HepG2 (cell line): ENCODE measurements around the gene MOV10L1. TPM values are rescaled to one million over a fixed set of nuclear protein-coding genes. Genes with fewer than 3 reads are reported as not detected.
A peak's percentile ranks its signal among the peaks of the same experiment; 100 is the strongest.

ENCODE experiments used
- CBFB ChIP-seq: sonication (generic); formaldehyde crosslinking; IDR thresholded peaks from 2 replicates; pipeline ENCODE4 v1.4.0; 2020; ENCODE audit warnings: missing genetic modification reagents
- CCAR2 ChIP-seq: fragments of 200-400 bp; formaldehyde crosslinking; optimal IDR thresholded peaks from 2 replicates; pipeline ENCODE3; 2018; ENCODE audit warnings: low read depth, mild to moderate bottlenecking, low read length, moderate library complexity
- GATAD1 ChIP-seq: IDR thresholded peaks from 2 replicates; pipeline ENCODE4 v1.6.1; 2016; ENCODE audit warnings: missing genetic modification reagents, missing compliant biosample characterization
- HOXA9 ChIP-seq: sonication (generic); formaldehyde crosslinking; IDR thresholded peaks from 2 replicates; pipeline ENCODE4 v1.8.1; 2022; ENCODE audit warnings: missing genetic modification reagents, mild to moderate bottlenecking, moderate library complexity, borderline replicate concordance
- MAFF ChIP-seq: IDR thresholded peaks from 2 replicates; pipeline ENCODE4 v1.6.1; 2011; ENCODE audit warnings: low read depth, low read length, improper control_type of control experiment
- PHF21A ChIP-seq: sonication (generic); formaldehyde crosslinking; IDR thresholded peaks from 2 replicates; pipeline ENCODE4 v1.5.0; 2020; ENCODE audit warnings: mild to moderate bottlenecking, missing genetic modification reagents
- POLR2A ChIP-seq, 2 experiments: IDR thresholded peaks; 2 replicates each; pipeline ENCODE4 v1.6.1; 2011; ENCODE audit warnings: low read depth in 2 of 2, low read length in 2 of 2, mild to moderate bottlenecking in 1 of 2, moderate library complexity in 1 of 2; ENCODE audit not compliant: insufficient read depth in 1 of 2
- PPARG ChIP-seq: conservative IDR thresholded peaks from 2 replicates; pipeline ENCODE4 v1.6.1; 2016; ENCODE audit warnings: missing biosample characterization, missing genetic modification reagents
- RNF2 ChIP-seq: fragments of 450-650 bp; conservative IDR thresholded peaks from 2 replicates; pipeline ENCODE4 v1.6.1; 2016; ENCODE audit warnings: low read depth
- SAP130 ChIP-seq: IDR thresholded peaks from 2 replicates; pipeline ENCODE4 v1.6.1; 2016; ENCODE audit warnings: low read depth
- SMARCC2 ChIP-seq: fragments of 450-650 bp; IDR thresholded peaks from 2 replicates; pipeline ENCODE4 v1.6.1; 2017; ENCODE audit warnings: antibody characterized with exemption, mild to moderate bottlenecking
- TBX3 ChIP-seq: fragments of 450-650 bp; IDR thresholded peaks from 2 replicates; pipeline ENCODE4 v1.6.1; 2017; ENCODE audit warnings: antibody characterized with exemption, mild to moderate bottlenecking, inconsistent platforms, borderline replicate concordance
- U2AF2 ChIP-seq: fragments of 200-400 bp; formaldehyde crosslinking; IDR thresholded peaks from 2 replicates; pipeline ENCODE4 v1.6.1; 2017; ENCODE audit warnings: low read depth, mild to moderate bottlenecking, low read length
- ZKSCAN8 ChIP-seq: IDR thresholded peaks from 2 replicates; pipeline ENCODE4 v1.6.1; 2016; ENCODE audit warnings: borderline replicate concordance, missing genetic modification reagents, missing compliant biosample characterization
- ZNF101 ChIP-seq: sonication (generic); formaldehyde crosslinking; IDR thresholded peaks from 2 replicates; pipeline ENCODE4 v1.4.0; 2020; ENCODE audit warnings: mild to moderate bottlenecking, low read depth, missing genetic modification reagents, borderline replicate concordance
- ZNF20 ChIP-seq: sonication (generic); formaldehyde crosslinking; IDR thresholded peaks from 2 replicates; pipeline ENCODE4 v1.4.0; 2020; ENCODE audit warnings: mild to moderate bottlenecking, moderate library complexity, missing genetic modification reagents
- ZNF484 ChIP-seq: sonication (generic); formaldehyde crosslinking; IDR thresholded peaks from 2 replicates; pipeline ENCODE4 v1.5.1; 2020; ENCODE audit warnings: mild to moderate bottlenecking, low read depth, missing genetic modification reagents, borderline replicate concordance
- ZNF619 ChIP-seq: sonication (generic); formaldehyde crosslinking; IDR thresholded peaks from 2 replicates; pipeline ENCODE4 v1.4.0; 2020; ENCODE audit warnings: mild to moderate bottlenecking, missing genetic modification reagents
- ZNF777 ChIP-seq: sonication (generic); formaldehyde crosslinking; IDR thresholded peaks from 2 replicates; pipeline ENCODE4 v1.4.0; 2020; ENCODE audit warnings: missing genetic modification reagents
- ZNF788 ChIP-seq: sonication (generic); formaldehyde crosslinking; IDR thresholded peaks from 2 replicates; pipeline ENCODE4 v1.5.0; 2020; ENCODE audit warnings: mild to moderate bottlenecking, missing genetic modification reagents, borderline replicate concordance
- ZNF83 ChIP-seq: sonication (generic); formaldehyde crosslinking; IDR thresholded peaks from 2 replicates; pipeline ENCODE4 v1.4.0; 2020; ENCODE audit warnings: missing genetic modification reagents, mild to moderate bottlenecking, borderline replicate concordance
- polyA plus RNA-seq, 8 experiments: library from polyadenylated mRNA; depleted of rRNA in 3 of 8; stranded (reverse) in 7 of 8; unstranded in 1 of 8; fragments of >200 nt; fragmentation: Illumina TruSeq in 4 of 8; extraction: Trizol in 4 of 8; gene quantifications; 2 replicates each; pipeline versions ENCODE4 v1.2.1 to v1.2.3, GENCODE V29; 2011 to 2016; ENCODE audit warnings: low read depth in 4 of 8, missing spikeins in 1 of 8, mixed read lengths in 1 of 8; ENCODE audit not compliant: insufficient read depth in 1 of 8
- total RNA-seq, 5 experiments: library from RNA; depleted of rRNA; stranded (reverse); fragments of >200 nt; fragmentation: Illumina TruSeq; extraction: Trizol; gene quantifications; 2 replicates each; pipeline ENCODE4 v1.2.3, GENCODE V29; 2016; ENCODE audit warnings: low read depth in 1 of 5
- TF ChIP-seq, protein P1 (sequence below): IDR thresholded peaks from 2 replicates; pipeline ENCODE4 v1.6.1; 2016
- TF ChIP-seq, protein P2 (sequence below): sonication (generic); formaldehyde crosslinking; IDR thresholded peaks from 2 replicates; pipeline ENCODE4 v1.4.0; 2020; ENCODE audit warnings: missing genetic modification reagents, borderline replicate concordance
- TF ChIP-seq, protein P3 (sequence below): sonication (generic); formaldehyde crosslinking; IDR thresholded peaks from 2 replicates; pipeline ENCODE4 v1.5.1; 2020; ENCODE audit warnings: mild to moderate bottlenecking, missing genetic modification reagents, moderate library complexity
- TF ChIP-seq, protein P4 (sequence below): sonication (generic); formaldehyde crosslinking; conservative IDR thresholded peaks from 2 replicates; pipeline ENCODE4 v1.4.0; 2020; ENCODE audit warnings: missing genetic modification reagents

The MOV10L1 gene
- total and polyA plus RNA-seq, 2 of the 13 experiments (the other 11 are each of a cell fraction or from before 2014, with no cell fraction given), result 0.11 to 0.12 TPM

DNA sequence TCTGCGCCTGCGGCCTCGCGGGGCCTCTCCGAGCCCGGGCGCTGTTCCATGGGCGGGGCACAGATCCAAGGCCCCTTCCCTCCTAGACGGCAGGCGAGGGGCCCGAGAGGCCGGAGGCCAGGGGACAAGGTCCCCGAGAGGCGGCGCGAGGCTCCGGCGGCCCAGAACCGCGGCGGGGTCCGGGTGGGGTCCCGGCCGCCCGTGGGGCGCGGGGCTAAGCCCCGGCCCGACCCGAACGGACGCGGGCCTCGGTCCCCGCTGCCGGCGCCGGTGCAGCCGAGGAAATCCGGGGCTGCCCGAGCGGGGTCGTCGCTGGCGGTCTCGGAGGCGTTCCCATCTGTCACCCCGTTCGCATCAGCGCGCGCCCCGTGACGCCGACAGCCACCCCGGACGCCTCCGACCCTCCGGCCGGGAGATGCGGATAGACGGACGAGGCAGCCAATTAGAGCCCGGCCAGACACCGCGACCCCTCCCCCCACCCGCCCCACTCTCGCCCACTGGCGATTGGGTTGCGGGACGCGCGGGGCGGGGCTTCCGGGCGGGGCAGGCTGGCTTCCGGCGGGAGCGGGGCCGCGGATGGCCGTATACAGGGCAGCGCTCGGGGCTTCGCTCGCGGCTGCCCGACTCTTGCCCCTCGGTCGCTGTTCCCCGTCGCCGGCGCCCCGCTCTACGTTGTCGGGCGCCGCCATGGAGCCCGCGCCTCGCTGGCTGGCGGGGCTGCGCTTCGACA is 110.8 kb downstream of the MOV10L1 start, which contains the start of gene SELENOO (continued):
- TF ChIP-seq SAP130 (CRISPR knock-in tag), result peak; percentile 58; the same call in 1 of the 2 replicates
- peak; percentile 55 to 77; a peak in 3 of 4 replicates for TF ChIP-seq POLR2A (IDR thresholded peaks at IDR 0.05; ENCODE audit: insufficient read depth in 1 of 2, low read depth in 2 of 2, low read length in 2 of 2)
- TF ChIP-seq TBX3, result no peak
- TF ChIP-seq ZKSCAN8 (CRISPR knock-in tag), result no peak
- no peak for TF ChIP-seq ZNF83 (CRISPR knock-in tag)
- TF ChIP-seq, protein P1, sequence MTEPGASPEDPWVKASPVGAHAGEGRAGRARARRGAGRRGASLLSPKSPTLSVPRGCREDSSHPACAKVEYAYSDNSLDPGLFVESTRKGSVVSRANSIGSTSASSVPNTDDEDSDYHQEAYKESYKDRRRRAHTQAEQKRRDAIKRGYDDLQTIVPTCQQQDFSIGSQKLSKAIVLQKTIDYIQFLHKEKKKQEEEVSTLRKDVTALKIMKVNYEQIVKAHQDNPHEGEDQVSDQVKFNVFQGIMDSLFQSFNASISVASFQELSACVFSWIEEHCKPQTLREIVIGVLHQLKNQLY (CRISPR knock-in tag), result no peak
- no peak for TF ChIP-seq ZNF101 (CRISPR knock-in tag)
- TF ChIP-seq ZNF20 (CRISPR knock-in tag), result no peak
- no peak for TF ChIP-seq SMARCC2
- no peak for TF ChIP-seq PPARG (CRISPR knock-in tag)
- no peak for TF ChIP-seq HOXA9
- no peak for TF ChIP-seq ZNF619 (CRISPR knock-in tag)
- no peak for TF ChIP-seq PHF21A (CRISPR knock-in tag)
- no peak for TF ChIP-seq RNF2
- no peak for TF ChIP-seq MAFF
- TF ChIP-seq CBFB (CRISPR knock-in tag), result no peak
- TF ChIP-seq CCAR2, result no peak
- peak; percentile 77 for TF ChIP-seq ZNF777
- TF ChIP-seq, protein P2, sequence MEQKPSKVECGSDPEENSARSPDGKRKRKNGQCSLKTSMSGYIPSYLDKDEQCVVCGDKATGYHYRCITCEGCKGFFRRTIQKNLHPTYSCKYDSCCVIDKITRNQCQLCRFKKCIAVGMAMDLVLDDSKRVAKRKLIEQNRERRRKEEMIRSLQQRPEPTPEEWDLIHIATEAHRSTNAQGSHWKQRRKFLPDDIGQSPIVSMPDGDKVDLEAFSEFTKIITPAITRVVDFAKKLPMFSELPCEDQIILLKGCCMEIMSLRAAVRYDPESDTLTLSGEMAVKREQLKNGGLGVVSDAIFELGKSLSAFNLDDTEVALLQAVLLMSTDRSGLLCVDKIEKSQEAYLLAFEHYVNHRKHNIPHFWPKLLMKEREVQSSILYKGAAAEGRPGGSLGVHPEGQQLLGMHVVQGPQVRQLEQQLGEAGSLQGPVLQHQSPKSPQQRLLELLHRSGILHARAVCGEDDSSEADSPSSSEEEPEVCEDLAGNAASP, result no peak
- TF ChIP-seq, protein P3, sequence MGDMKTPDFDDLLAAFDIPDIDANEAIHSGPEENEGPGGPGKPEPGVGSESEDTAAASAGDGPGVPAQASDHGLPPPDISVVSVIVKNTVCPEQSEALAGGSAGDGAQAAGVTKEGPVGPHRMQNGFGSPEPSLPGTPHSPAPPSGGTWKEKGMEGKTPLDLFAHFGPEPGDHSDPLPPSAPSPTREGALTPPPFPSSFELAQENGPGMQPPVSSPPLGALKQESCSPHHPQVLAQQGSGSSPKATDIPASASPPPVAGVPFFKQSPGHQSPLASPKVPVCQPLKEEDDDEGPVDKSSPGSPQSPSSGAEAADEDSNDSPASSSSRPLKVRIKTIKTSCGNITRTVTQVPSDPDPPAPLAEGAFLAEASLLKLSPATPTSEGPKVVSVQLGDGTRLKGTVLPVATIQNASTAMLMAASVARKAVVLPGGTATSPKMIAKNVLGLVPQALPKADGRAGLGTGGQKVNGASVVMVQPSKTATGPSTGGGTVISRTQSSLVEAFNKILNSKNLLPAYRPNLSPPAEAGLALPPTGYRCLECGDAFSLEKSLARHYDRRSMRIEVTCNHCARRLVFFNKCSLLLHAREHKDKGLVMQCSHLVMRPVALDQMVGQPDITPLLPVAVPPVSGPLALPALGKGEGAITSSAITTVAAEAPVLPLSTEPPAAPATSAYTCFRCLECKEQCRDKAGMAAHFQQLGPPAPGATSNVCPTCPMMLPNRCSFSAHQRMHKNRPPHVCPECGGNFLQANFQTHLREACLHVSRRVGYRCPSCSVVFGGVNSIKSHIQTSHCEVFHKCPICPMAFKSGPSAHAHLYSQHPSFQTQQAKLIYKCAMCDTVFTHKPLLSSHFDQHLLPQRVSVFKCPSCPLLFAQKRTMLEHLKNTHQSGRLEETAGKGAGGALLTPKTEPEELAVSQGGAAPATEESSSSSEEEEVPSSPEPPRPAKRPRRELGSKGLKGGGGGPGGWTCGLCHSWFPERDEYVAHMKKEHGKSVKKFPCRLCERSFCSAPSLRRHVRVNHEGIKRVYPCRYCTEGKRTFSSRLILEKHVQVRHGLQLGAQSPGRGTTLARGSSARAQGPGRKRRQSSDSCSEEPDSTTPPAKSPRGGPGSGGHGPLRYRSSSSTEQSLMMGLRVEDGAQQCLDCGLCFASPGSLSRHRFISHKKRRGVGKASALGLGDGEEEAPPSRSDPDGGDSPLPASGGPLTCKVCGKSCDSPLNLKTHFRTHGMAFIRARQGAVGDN (CRISPR knock-in tag), result peak; percentile 48
- TF ChIP-seq GATAD1 (CRISPR knock-in tag), result peak; percentile 67
- TF ChIP-seq ZNF788 (CRISPR knock-in tag), result peak; percentile 36; the same call in 1 of the 2 replicates
- TF ChIP-seq ZNF484 (CRISPR knock-in tag), result no peak
- TF ChIP-seq U2AF2, result no peak
- TF ChIP-seq, protein P4, sequence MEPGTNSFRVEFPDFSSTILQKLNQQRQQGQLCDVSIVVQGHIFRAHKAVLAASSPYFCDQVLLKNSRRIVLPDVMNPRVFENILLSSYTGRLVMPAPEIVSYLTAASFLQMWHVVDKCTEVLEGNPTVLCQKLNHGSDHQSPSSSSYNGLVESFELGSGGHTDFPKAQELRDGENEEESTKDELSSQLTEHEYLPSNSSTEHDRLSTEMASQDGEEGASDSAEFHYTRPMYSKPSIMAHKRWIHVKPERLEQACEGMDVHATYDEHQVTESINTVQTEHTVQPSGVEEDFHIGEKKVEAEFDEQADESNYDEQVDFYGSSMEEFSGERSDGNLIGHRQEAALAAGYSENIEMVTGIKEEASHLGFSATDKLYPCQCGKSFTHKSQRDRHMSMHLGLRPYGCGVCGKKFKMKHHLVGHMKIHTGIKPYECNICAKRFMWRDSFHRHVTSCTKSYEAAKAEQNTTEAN (CRISPR knock-in tag), result peak; percentile 60; the same call in 1 of the 2 replicates
